GM23338 (cell line): ENCODE measurements around the gene MAN1C1.

Source experiments
- CREB1 ChIP-seq: fragments of 250-450 bp; sonication (Bioruptor Pico); IDR thresholded peaks from 2 replicates; pipeline ENCODE4 v1.5.0; 2020; ENCODE audit warnings: low read depth, mild to moderate bottlenecking, moderate library complexity
- EZH2 ChIP-seq: fragments of 200-600 bp; sonication (generic); IDR thresholded peaks from one replicate; pipeline ENCODE4 v1.8.0; 2017; ENCODE audit warnings: antibody characterized with exemption, mild to moderate bottlenecking, low read depth; ENCODE audit not compliant: unreplicated experiment
- EZH2phosphoT487 ChIP-seq: fragments of 200-600 bp; sonication (generic); IDR thresholded peaks from one replicate; pipeline ENCODE4 v1.8.1; 2018; ENCODE audit warnings: antibody characterized with exemption; ENCODE audit not compliant: unreplicated experiment
- JUNB ChIP-seq: IDR thresholded peaks from one replicate; pipeline ENCODE4 v1.6.1; 2016; ENCODE audit warnings: antibody characterized with exemption; ENCODE audit not compliant: unreplicated experiment
- POLR2AphosphoS5 ChIP-seq: IDR thresholded peaks from 2 replicates; pipeline ENCODE4 v1.6.1; 2016; ENCODE audit warnings: antibody characterized with exemption, low read depth
- TF ChIP-seq, protein P1 (sequence below): IDR thresholded peaks from one replicate; pipeline ENCODE4 v1.6.1; 2018; ENCODE audit warnings: antibody characterized with exemption; ENCODE audit not compliant: unreplicated experiment
- TF ChIP-seq, protein P2 (sequence below), 2 experiments: fragments of 200-600 bp in 1 of 2; sonication (generic) in 1 of 2; conservative IDR thresholded peaks; 2 replicates each; pipeline versions ENCODE4 v1.5.1 to v1.6.1; 2016 to 2017; ENCODE audit warnings: antibody characterized with exemption in 2 of 2, low read depth in 2 of 2, mild to moderate bottlenecking in 2 of 2, moderate library complexity in 1 of 2
- TF ChIP-seq, protein P3 (sequence below): IDR thresholded peaks from 2 replicates; pipeline ENCODE4 v1.6.1; 2016; ENCODE audit warnings: antibody characterized with exemption
- TF ChIP-seq, protein P4 (sequence below): fragments of 250-450 bp; sonication (Bioruptor Pico); IDR thresholded peaks from 2 replicates; pipeline ENCODE4 v1.5.0; 2020; ENCODE audit warnings: mild to moderate bottlenecking, moderate library complexity

DNA sequence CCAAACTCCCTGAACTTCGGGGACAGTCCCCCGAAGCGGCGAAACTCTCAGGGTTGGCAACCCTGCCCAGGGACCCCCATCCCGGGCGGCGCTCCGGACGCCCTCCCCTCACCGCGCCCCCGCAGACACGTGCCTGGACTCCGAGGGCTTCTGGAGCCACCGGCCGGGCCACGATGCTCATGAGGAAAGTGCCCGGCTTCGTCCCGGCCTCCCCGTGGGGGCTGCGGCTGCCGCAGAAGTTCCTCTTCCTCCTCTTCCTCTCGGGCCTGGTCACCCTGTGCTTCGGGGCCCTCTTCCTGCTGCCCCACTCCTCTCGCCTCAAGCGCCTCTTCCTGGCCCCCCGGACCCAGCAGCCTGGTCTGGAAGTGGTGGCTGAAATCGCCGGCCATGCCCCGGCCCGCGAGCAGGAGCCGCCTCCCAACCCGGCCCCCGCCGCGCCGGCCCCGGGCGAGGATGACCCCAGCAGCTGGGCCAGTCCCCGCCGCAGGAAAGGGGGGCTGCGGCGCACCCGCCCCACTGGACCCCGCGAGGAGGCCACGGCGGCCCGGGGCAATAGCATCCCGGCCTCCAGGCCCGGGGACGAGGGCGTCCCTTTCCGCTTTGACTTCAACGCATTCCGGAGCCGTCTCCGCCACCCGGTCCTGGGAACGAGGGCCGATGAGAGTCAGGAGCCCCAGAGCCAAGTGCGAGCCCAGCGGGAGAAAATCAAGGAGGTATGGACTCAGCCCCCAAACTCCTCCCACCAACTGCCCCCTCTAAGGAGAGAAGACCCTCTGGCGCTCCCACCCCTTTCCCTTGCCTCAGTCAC, 1.2 kb downstream of the MAN1C1 start:
- TF ChIP-seq, protein P1, sequence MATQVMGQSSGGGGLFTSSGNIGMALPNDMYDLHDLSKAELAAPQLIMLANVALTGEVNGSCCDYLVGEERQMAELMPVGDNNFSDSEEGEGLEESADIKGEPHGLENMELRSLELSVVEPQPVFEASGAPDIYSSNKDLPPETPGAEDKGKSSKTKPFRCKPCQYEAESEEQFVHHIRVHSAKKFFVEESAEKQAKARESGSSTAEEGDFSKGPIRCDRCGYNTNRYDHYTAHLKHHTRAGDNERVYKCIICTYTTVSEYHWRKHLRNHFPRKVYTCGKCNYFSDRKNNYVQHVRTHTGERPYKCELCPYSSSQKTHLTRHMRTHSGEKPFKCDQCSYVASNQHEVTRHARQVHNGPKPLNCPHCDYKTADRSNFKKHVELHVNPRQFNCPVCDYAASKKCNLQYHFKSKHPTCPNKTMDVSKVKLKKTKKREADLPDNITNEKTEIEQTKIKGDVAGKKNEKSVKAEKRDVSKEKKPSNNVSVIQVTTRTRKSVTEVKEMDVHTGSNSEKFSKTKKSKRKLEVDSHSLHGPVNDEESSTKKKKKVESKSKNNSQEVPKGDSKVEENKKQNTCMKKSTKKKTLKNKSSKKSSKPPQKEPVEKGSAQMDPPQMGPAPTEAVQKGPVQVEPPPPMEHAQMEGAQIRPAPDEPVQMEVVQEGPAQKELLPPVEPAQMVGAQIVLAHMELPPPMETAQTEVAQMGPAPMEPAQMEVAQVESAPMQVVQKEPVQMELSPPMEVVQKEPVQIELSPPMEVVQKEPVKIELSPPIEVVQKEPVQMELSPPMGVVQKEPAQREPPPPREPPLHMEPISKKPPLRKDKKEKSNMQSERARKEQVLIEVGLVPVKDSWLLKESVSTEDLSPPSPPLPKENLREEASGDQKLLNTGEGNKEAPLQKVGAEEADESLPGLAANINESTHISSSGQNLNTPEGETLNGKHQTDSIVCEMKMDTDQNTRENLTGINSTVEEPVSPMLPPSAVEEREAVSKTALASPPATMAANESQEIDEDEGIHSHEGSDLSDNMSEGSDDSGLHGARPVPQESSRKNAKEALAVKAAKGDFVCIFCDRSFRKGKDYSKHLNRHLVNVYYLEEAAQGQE = no peak
- TF ChIP-seq POLR2AphosphoS5 = no peak
- TF ChIP-seq, protein P2, sequence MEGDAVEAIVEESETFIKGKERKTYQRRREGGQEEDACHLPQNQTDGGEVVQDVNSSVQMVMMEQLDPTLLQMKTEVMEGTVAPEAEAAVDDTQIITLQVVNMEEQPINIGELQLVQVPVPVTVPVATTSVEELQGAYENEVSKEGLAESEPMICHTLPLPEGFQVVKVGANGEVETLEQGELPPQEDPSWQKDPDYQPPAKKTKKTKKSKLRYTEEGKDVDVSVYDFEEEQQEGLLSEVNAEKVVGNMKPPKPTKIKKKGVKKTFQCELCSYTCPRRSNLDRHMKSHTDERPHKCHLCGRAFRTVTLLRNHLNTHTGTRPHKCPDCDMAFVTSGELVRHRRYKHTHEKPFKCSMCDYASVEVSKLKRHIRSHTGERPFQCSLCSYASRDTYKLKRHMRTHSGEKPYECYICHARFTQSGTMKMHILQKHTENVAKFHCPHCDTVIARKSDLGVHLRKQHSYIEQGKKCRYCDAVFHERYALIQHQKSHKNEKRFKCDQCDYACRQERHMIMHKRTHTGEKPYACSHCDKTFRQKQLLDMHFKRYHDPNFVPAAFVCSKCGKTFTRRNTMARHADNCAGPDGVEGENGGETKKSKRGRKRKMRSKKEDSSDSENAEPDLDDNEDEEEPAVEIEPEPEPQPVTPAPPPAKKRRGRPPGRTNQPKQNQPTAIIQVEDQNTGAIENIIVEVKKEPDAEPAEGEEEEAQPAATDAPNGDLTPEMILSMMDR (conservative IDR thresholded peaks at IDR 0.05; ENCODE audit: low read depth in 2 of 2) = no peak
- TF ChIP-seq EZH2phosphoT487 = no peak
- no peak for TF ChIP-seq CREB1
- TF ChIP-seq, protein P3, sequence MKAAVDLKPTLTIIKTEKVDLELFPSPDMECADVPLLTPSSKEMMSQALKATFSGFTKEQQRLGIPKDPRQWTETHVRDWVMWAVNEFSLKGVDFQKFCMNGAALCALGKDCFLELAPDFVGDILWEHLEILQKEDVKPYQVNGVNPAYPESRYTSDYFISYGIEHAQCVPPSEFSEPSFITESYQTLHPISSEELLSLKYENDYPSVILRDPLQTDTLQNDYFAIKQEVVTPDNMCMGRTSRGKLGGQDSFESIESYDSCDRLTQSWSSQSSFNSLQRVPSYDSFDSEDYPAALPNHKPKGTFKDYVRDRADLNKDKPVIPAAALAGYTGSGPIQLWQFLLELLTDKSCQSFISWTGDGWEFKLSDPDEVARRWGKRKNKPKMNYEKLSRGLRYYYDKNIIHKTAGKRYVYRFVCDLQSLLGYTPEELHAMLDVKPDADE = no peak
- TF ChIP-seq JUNB = no peak
- TF ChIP-seq EZH2 = peak; percentile 67
- TF ChIP-seq, protein P4, sequence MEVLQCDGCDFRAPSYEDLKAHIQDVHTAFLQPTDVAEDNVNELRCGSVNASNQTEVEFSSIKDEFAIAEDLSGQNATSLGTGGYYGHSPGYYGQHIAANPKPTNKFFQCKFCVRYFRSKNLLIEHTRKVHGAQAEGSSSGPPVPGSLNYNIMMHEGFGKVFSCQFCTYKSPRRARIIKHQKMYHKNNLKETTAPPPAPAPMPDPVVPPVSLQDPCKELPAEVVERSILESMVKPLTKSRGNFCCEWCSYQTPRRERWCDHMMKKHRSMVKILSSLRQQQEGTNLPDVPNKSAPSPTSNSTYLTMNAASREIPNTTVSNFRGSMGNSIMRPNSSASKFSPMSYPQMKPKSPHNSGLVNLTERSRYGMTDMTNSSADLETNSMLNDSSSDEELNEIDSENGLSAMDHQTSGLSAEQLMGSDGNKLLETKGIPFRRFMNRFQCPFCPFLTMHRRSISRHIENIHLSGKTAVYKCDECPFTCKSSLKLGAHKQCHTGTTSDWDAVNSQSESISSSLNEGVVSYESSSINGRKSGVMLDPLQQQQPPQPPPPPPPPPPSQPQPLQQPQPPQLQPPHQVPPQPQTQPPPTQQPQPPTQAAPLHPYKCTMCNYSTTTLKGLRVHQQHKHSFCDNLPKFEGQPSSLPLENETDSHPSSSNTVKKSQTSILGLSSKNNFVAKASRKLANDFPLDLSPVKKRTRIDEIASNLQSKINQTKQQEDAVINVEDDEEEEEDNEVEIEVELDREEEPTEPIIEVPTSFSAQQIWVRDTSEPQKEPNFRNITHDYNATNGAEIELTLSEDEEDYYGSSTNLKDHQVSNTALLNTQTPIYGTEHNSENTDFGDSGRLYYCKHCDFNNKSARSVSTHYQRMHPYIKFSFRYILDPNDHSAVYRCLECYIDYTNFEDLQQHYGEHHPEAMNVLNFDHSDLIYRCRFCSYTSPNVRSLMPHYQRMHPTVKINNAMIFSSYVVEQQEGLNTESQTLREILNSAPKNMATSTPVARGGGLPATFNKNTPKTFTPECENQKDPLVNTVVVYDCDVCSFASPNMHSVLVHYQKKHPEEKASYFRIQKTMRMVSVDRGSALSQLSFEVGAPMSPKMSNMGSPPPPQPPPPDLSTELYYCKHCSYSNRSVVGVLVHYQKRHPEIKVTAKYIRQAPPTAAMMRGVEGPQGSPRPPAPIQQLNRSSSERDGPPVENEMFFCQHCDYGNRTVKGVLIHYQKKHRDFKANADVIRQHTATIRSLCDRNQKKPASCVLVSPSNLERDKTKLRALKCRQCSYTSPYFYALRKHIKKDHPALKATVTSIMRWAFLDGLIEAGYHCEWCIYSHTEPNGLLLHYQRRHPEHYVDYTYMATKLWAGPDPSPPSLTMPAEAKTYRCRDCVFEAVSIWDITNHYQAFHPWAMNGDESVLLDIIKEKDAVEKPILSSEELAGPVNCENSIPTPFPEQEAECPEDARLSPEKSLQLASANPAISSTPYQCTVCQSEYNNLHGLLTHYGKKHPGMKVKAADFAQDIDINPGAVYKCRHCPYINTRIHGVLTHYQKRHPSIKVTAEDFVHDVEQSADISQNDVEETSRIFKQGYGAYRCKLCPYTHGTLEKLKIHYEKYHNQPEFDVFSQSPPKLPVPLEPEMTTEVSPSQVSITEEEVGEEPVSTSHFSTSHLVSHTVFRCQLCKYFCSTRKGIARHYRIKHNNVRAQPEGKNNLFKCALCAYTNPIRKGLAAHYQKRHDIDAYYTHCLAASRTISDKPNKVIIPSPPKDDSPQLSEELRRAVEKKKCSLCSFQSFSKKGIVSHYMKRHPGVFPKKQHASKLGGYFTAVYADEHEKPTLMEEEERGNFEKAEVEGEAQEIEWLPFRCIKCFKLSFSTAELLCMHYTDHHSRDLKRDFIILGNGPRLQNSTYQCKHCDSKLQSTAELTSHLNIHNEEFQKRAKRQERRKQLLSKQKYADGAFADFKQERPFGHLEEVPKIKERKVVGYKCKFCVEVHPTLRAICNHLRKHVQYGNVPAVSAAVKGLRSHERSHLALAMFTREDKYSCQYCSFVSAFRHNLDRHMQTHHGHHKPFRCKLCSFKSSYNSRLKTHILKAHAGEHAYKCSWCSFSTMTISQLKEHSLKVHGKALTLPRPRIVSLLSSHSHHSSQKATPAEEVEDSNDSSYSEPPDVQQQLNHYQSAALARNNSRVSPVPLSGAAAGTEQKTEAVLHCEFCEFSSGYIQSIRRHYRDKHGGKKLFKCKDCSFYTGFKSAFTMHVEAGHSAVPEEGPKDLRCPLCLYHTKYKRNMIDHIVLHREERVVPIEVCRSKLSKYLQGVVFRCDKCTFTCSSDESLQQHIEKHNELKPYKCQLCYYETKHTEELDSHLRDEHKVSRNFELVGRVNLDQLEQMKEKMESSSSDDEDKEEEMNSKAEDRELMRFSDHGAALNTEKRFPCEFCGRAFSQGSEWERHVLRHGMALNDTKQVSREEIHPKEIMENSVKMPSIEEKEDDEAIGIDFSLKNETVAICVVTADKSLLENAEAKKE (CRISPR knock-in tag) = no peak
